UCSD-AML1 (cell line): Measurements from ENCODE around the gene SPSB2.

ENCODE experiments used
- DNase-seq: peaks from one replicate; lab custom pipeline; 2025; ENCODE audit not compliant: unreplicated experiment; lab: John Stamatoyannopoulos, UW

The SPSB2 gene

GRCh38 chr12:6833189-6833890, 39.8 kb downstream of the SPSB2 start:
- DNase-seq = no peak

GRCh38 chr12:6832125-6832524, 41.0 kb downstream of the SPSB2 start:
- DNase-seq = no peak

- DNase-seq = no peak
Measured at GRCh38 chr12:6831450-6831995, 41.6 kb downstream of the SPSB2 start.

GRCh38 chr12:6830999-6831398, 42.1 kb downstream of the SPSB2 start:
- DNase-seq = no peak

GRCh38 chr12:6830286-6830890, 42.7 kb downstream of the SPSB2 start:
- DNase-seq = no peak

- DNase-seq = no peak
Measured at GRCh38 chr12:6829536-6830220, 43.4 kb downstream of the SPSB2 start.

- DNase-seq = peak; percentile 61
Measured at GRCh38 chr12:6828781-6829535, 44.1 kb downstream of the SPSB2 start.

- DNase-seq = peak; percentile 47
Measured at GRCh38 chr12:6827982-6828780, 44.9 kb downstream of the SPSB2 start, which contains the start of gene P3H3. Gene P3H3 (plus strand): TSS chr12:6828407. CDS start chr12:6828441, 34 bp downstream.

GRCh38 chr12:6827437-6827911, 45.6 kb downstream of the SPSB2 start:
- DNase-seq = peak; percentile 75

- no peak for DNase-seq
Measured at GRCh38 chr12:6826734-6827436, 46.2 kb downstream of the SPSB2 start.

- no peak for DNase-seq
Measured at GRCh38 chr12:6826125-6826733, 46.9 kb downstream of the SPSB2 start.

- peak; percentile 85 for DNase-seq
Measured at GRCh38 chr12:6825398-6826124, 47.5 kb downstream of the SPSB2 start.

- no peak for DNase-seq
Measured at GRCh38 chr12:6824901-6825381, 48.2 kb downstream of the SPSB2 start.

- no peak for DNase-seq
Measured at GRCh38 chr12:6824085-6824775, 48.9 kb downstream of the SPSB2 start.

- DNase-seq = no peak
Measured at GRCh38 chr12:6823182-6824084, 49.7 kb downstream of the SPSB2 start.

- DNase-seq = no peak
Measured at GRCh38 chr12:6822426-6823135, 50.5 kb downstream of the SPSB2 start.
